Sciatic nerve (tissue), 1 donor: ENCODE measurements around the gene TREM2. TPM values are rescaled to one million over a fixed set of nuclear protein-coding genes. Genes with fewer than 3 reads are reported as not detected.

Experiments used
- total RNA-seq: library from RNA; stranded (reverse); fragmentation: NEBNext Ultra II Directional; extraction: Animal tissue kit (Norgen Biotek cat#: 25700); gene quantifications from one replicate; pipeline ENCODE4 v1.2.1, GENCODE V29; 2021
- donor health status: DM: no; HTN: no; CAD: no.

The TREM2 gene
- total RNA-seq, 1 donor from 2014 or later = 8.8 TPM

Other genes starting within 250 kb of the TREM2 start
- gene UNC5CL, start 123.9 kb downstream of the TREM2 start, total RNA-seq = 1.6 TPM
- gene TSPO2, start 120.6 kb downstream of the TREM2 start, total RNA-seq = 0.53 TPM
- gene APOBEC2, start 109.9 kb downstream of the TREM2 start, total RNA-seq = not detected
- gene OARD1, start 90.8 kb downstream of the TREM2 start, total RNA-seq = 26.4 TPM
- 27.7 TPM for gene NFYA, start 90.1 kb downstream of the TREM2 start, total RNA-seq
- gene TREML1, start 8.8 kb downstream of the TREM2 start, total RNA-seq = 2.1 TPM
- gene TREML2, start 38.0 kb upstream of the TREM2 start, total RNA-seq = 0.58 TPM
- gene TREML4, start 65.2 kb upstream of the TREM2 start, total RNA-seq = not detected
- 9.8 TPM for gene TREM1, start 123.6 kb upstream of the TREM2 start, total RNA-seq
- gene NCR2, start 172.5 kb upstream of the TREM2 start, total RNA-seq = not detected